Measurements from ENCODE around the gene CENPP. TPM values are rescaled to one million over a fixed set of nuclear protein-coding genes. Genes with fewer than 3 reads are reported as not detected.

CENPP gene
- total RNA-seq, 1 donor from 2014 or later: 7.7 TPM

GRCh38 chr9:92514635-92515034 lies 188.9 kb downstream of the CENPP start:
- no peak for DNase-seq (ENCODE audit: low spot score)
- H3K4me1 Mint-ChIP-seq (ENCODE audit: low read depth): peaks cover 50% of the 10 kb centered on the region
- H3K27me3 Mint-ChIP-seq (ENCODE audit: low read depth): no peaks in the 10 kb centered on the region
- no peak overlapping the region for H3K27ac Mint-ChIP-seq (ENCODE audit: unreplicated experiment)
- H3K36me3 Mint-ChIP-seq (ENCODE audit: low read depth): peaks cover 12% of the 10 kb centered on the region
- peaks cover 1% of the 10 kb centered on the region for H3K9me3 Mint-ChIP-seq (ENCODE audit: low read depth)
- no peak overlapping the region for H3K4me3 Mint-ChIP-seq (ENCODE audit: unreplicated experiment)
- no peak for TF ChIP-seq CTCF (IDR thresholded peaks at IDR 0.05)

GRCh38 chr9:92516521-92516920 lies 190.8 kb downstream of the CENPP start:
- Mint-ChIP-seq H3K27ac (ENCODE audit: unreplicated experiment) (no peak overlapping the region), H3K9me3 (ENCODE audit: low read depth) (peaks cover 3% of the 10 kb centered on the region), H3K4me1 (ENCODE audit: low read depth) (peaks cover 38% of the 10 kb centered on the region), H3K36me3 (ENCODE audit: low read depth) (peaks cover 14% of the 10 kb centered on the region), H3K4me3 (ENCODE audit: unreplicated experiment) (no peak overlapping the region), H3K27me3 (ENCODE audit: low read depth) (no peaks in the 10 kb centered on the region)
- TF ChIP-seq CTCF (IDR thresholded peaks at IDR 0.05): no peak
- DNase-seq (ENCODE audit: low spot score): no peak

DNA sequence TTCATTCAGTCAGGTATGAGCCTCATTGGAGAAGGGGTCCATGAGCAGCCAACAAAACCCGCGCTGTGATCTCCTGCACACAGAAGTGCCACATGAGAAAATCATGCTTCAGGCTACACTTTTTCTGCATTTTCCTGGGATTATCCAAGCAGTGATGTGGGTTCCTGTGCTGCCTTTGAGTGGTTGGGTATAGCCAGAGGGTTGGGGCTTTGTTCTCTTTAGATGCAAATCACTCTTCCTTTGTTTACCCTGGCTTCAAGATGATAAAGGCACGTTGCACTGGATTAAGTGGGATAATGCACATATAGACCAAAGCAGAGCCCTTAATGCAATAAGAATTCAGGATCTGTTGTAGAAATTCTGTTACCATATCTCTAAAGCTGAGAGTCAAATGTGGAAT lies 191.3 kb downstream of the CENPP start:
- DNase-seq (ENCODE audit: low spot score): no peak
- Mint-ChIP-seq H3K4me3 (ENCODE audit: unreplicated experiment) (no peak overlapping the region), H3K36me3 (ENCODE audit: low read depth) (peaks cover 14% of the 10 kb centered on the region), H3K27ac (ENCODE audit: unreplicated experiment) (peak overlapping the region; percentile 27), H3K27me3 (ENCODE audit: low read depth) (no peaks in the 10 kb centered on the region), H3K9me3 (ENCODE audit: low read depth) (peaks cover 3% of the 10 kb centered on the region), H3K4me1 (ENCODE audit: low read depth) (peaks cover 33% of the 10 kb centered on the region)
- TF ChIP-seq CTCF (IDR thresholded peaks at IDR 0.05): no peak

DNA sequence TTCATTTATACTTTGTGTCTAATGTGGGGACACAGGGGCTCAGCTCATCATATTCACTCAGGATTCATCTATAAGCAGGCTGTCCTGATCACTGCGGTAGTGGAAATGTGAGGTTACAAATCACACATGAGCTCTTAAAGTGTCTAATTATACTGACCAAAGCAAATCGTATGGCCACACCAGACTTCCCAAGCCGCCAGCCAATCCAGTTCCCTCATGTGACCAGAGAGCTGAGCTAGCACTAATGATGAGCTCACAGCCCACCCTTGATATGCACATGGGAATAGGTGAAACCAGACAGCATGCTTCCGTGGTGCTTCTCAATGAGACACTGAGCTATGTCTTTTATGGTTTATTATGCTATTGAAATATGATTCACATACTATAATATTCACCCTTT lies 192.4 kb downstream of the CENPP start:
- H3K9me3 Mint-ChIP-seq (ENCODE audit: low read depth): peaks cover 3% of the 10 kb centered on the region
- peaks cover 16% of the 10 kb centered on the region for H3K36me3 Mint-ChIP-seq (ENCODE audit: low read depth)
- no peak overlapping the region for H3K4me3 Mint-ChIP-seq (ENCODE audit: unreplicated experiment)
- TF ChIP-seq CTCF (IDR thresholded peaks at IDR 0.05): no peak
- H3K4me1 Mint-ChIP-seq (ENCODE audit: low read depth): peaks cover 21% of the 10 kb centered on the region
- no peak overlapping the region for H3K27ac Mint-ChIP-seq (ENCODE audit: unreplicated experiment)
- DNase-seq (ENCODE audit: low spot score): no peak
- H3K27me3 Mint-ChIP-seq (ENCODE audit: low read depth): no peaks in the 10 kb centered on the region

DNA sequence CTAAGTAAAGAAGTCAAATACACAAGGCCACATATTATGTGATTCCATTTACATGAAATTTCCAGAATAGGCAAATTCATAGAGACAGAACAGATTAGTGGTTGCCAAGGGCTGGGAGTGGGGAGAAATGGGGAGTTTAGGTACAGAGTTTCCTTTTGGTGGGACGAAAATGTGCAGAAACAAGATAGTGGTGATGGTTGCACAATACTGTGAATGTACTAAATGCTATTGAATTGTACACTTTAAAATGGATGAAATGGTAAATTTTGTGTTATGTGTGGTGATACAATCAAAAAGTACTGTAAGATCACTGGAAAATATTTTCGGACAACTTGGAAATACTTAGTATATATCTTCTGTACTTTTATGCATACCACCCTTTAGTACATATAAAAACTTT lies 195.1 kb downstream of the CENPP start:
- no peak for TF ChIP-seq CTCF (IDR thresholded peaks at IDR 0.05)
- Mint-ChIP-seq H3K9me3 (ENCODE audit: low read depth) (peaks cover 3% of the 10 kb centered on the region), H3K27ac (ENCODE audit: unreplicated experiment) (no peak overlapping the region)

More for the DNA sequence above, 195.1 kb downstream of the CENPP start:
- no peaks in the 10 kb centered on the region for H3K27me3 Mint-ChIP-seq (ENCODE audit: low read depth)
- DNase-seq (ENCODE audit: low spot score): no peak
- no peak overlapping the region for H3K4me3 Mint-ChIP-seq (ENCODE audit: unreplicated experiment)
- peaks cover 16% of the 10 kb centered on the region for H3K4me1 Mint-ChIP-seq (ENCODE audit: low read depth)
- H3K36me3 Mint-ChIP-seq (ENCODE audit: low read depth): peaks cover 14% of the 10 kb centered on the region
